H54 (cell line): Measurements from ENCODE around the gene DDOST.
"Not testable (repeated sequence)": the region's sequence is repeated elsewhere in the genome, so short reads cannot be mapped to it uniquely, and the experiment has no call there.

Experiments
- DNase-seq: peaks from one replicate; pipeline ENCODE4 v3.0.0; 2011; ENCODE audit warnings: low spot score, mixed read lengths; ENCODE audit not compliant: insufficient read length
- FAIRE-seq: peaks from 3 replicates; lab custom pipeline; 2011; peaks lifted over from hg19 to GRCh38; lab: Jason Lieb, UNC
- POLR2A ChIP-seq: IDR thresholded peaks from 2 replicates; pipeline ENCODE4 v1.6.1; 2011; ENCODE audit warnings: low read depth, mild to moderate bottlenecking, low read length

The DDOST gene

GRCh38 chr1:20614131-20614579 is 47.0 kb downstream of the DDOST start:
- FAIRE-seq, result no peak
- DNase-seq, result no peak

DNA sequence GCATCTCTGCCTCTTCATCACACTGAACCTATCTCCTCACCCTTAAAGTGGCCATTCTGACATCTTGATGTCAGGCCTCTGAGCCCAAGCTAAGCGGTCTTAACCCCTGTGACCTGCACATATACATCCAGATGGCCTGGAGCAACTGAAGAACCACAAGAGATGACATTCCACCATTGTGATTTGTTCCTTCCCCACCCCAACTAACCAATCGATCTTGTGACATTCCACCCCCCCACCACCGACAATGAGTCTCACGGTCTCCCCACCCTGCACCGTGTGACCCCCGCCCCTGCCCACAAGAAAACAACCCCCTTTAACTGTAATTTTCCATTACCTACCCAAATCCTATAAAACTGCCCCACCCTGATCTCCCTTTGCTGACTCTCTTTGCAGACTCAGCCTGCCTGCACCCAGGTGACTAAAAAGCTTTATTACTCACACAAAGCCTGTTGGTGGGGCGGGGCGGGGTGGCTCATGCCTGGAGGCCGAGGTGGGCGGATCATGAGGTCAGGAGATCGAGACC is 48.9 kb downstream of the DDOST start:
- FAIRE-seq (no peak), DNase-seq (no peak)
- TF ChIP-seq POLR2A, result no peak

More at GRCh38 chr1:20614131-20614579, 47.0 kb downstream of the DDOST start:
- TF ChIP-seq POLR2A, result no peak

DNA sequence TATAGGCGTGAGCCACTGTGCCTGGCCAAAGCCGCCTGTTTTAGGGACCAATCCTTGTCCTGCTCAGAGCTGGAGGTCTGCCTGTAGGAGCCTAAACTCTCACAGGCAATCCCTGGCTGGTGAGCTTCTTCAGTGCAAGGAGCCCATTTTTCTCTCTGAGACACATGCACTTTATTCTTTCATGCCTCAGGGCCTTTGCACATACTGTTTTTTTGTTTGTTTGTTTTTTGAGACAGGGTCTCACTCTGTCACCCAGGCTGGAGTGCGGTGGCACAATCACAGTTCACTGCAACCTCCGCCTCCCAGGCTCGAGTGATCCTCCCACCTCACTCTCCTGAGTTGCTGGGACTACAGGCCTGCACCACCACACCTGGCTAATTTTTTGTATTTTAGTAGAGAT is 49.5 kb downstream of the DDOST start:
- TF ChIP-seq POLR2A, result no peak
- no peak for DNase-seq
- no peak for FAIRE-seq

DNA sequence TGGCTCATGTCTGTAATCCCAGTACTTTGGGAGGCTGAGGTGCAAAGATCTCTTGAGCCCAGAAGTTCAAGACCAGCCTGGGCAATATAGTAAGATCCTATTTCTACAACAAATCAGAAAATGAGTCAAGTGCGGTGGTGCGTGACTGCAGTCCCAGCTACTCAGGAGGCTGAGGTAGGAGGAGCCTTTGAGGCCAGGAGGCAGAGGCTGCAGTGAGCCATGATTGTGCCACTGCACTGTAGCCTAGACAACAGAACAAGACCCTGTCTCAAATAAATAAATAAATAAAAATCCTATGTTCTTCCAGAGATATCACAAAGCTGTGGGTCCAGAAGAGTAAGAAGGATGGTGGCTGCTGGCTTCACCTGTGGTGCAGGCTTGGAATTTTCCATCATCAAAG is 50.2 kb downstream of the DDOST start:
- FAIRE-seq, result no peak
- DNase-seq, result no peak
- no peak for TF ChIP-seq POLR2A

- FAIRE-seq, result no peak
- no peak for DNase-seq
- TF ChIP-seq POLR2A, result no peak
Measured at GRCh38 chr1:20609541-20609940, 51.6 kb downstream of the DDOST start.

- not testable (repeated sequence) for DNase-seq, FAIRE-seq
Measured at GRCh38 chr1:20606801-20607570, 54.2 kb downstream of the DDOST start.

DNA sequence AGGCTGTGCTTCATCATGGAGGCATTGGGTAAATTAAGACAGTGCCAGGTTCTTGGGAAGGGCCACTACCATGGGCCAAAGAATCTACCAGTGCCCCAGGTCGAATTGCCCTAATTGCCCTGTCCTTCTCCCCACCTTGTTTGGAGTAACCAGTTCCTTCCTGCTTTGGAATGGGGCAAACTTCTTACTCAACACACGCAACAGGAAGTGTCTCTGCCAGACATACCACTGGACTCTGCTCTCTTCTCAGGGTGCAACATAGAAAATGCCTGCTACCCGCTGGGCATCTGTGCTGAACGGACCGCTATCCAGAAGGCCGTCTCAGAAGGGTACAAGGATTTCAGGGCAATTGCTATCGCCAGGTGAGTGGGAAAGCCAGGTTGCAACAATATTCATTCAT is 56.5 kb downstream of the DDOST start:
- DNase-seq (no peak), FAIRE-seq (no peak)
- TF ChIP-seq POLR2A, result no peak

GRCh38 chr1:20603504-20604464 is 57.4 kb downstream of the DDOST start:
- DNase-seq (peak; percentile 47), FAIRE-seq (peak; percentile 74)
- no peak for TF ChIP-seq POLR2A

GRCh38 chr1:20602851-20603450 is 58.2 kb downstream of the DDOST start:
- no peak for TF ChIP-seq POLR2A
- FAIRE-seq (no peak), DNase-seq (no peak)
